Measurements from ENCODE around the gene CD74. TPM values are rescaled to one million over a fixed set of nuclear protein-coding genes. Genes with fewer than 3 reads are reported as not detected.
"Not testable (repeated sequence)": the region's sequence is repeated elsewhere in the genome, so short reads cannot be mapped to it uniquely, and the experiment has no call there.

The CD74 gene
- total and polyA plus RNA-seq, 2 of the 4 experiments (the other 2 are of a cell fraction) = 0.18 to 1.1 TPM

- Histone ChIP-seq H3K4me1 (ENCODE audit: control insufficient read depth, insufficient read depth, low read length) (no peaks in the 10 kb centered on the region), H3K36me3 (ENCODE audit: control insufficient read depth, insufficient read depth, low read length) (no peaks in the 10 kb centered on the region), H4K91ac (ENCODE audit: insufficient read depth, low read depth, low read length) (no peak overlapping the region), H4K20me1 (ENCODE audit: insufficient read depth, low read length) (no peaks in the 10 kb centered on the region), H3K4me3 (ENCODE audit: insufficient read depth, low read depth, low read length) (no peak overlapping the region), H3K56ac (ENCODE audit: extremely low read depth, insufficient read depth, low read length) (no peak overlapping the region), H3K4me2 (ENCODE audit: low read depth, low read length) (no peak overlapping the region), H3K14ac (replicated peaks; ENCODE audit: low read depth, low read length) (peak overlapping the region; percentile 52; the same call in 1 of the 2 replicates), H4K5ac (ENCODE audit: low read depth, low read length) (no peak overlapping the region), H3K9ac (ENCODE audit: low read depth, low read length) (no peak overlapping the region), H2AK9ac (replicated peaks; ENCODE audit: low read depth, low read length, poor library complexity) (no peak overlapping the region), H2AFZ (replicated peaks; ENCODE audit: low read length, poor library complexity) (peak overlapping the region; percentile 68), H2BK5ac (ENCODE audit: low read depth, low read length, poor library complexity, severe bottlenecking) (no peak overlapping the region), H3K23ac (ENCODE audit: low read depth, low read length) (no peak overlapping the region), H3K27me3 (ENCODE audit: control insufficient read depth, insufficient read depth, low read length) (no peaks in the 10 kb centered on the region), H4K8ac (ENCODE audit: low read depth in 2 of 2, low read length in 2 of 2) (no peak overlapping the region; a peak in 1 of 4 replicates), H3K9me3 (ENCODE audit: control insufficient read depth, insufficient read depth, low read length) (no peaks in the 10 kb centered on the region), H2BK15ac (ENCODE audit: low read depth, low read length) (no peak overlapping the region), H3K79me1 (ENCODE audit: low read depth in 1 of 2, low read length in 2 of 2) (no peaks in the 10 kb centered on the region), H3K18ac (ENCODE audit: low read depth, low read length) (no peak overlapping the region), H3K27ac (ENCODE audit: insufficient read depth, low read length) (no peak overlapping the region), H3K4ac (ENCODE audit: low read depth, low read length) (peak overlapping the region; percentile 23; the same call in 1 of the 2 replicates), H3K9me1 (ENCODE audit: insufficient read depth, low read length) (no peaks in the 10 kb centered on the region; the same call in 1 of the 2 replicates), H2AK5ac (ENCODE audit: low read depth, low read length) (peak overlapping the region; percentile 30; the same call in 1 of the 2 replicates), H2BK120ac (ENCODE audit: low read depth, low read length) (no peak overlapping the region), H2BK20ac (ENCODE audit: low read depth, low read length) (no peak overlapping the region)
- DNase-seq = no peak
- 60% methylated on average over 9 of the region's 18 CpGs; no CpG with 5 or more reads in 1 of the 2 experiments for WGBS, 2 experiments (ENCODE audit: extremely low coverage in 2 of 2, insufficient read length in 1 of 2)
- intact Hi-C loops (cut with micrococcal nuclease) = no loop called here
- dilution Hi-C loops (cut with HindIII; ENCODE audit: low sequenced_read_pairs, unreplicated experiment) = no loop called here
- POLR2A ChIA-PET (ENCODE audit: unreplicated experiment) = no interaction called here
- peak; percentile 35 for ATAC-seq (ENCODE audit: low read depth)
- in situ Hi-C loops (cut with MboI; ENCODE audit: low sequenced_read_pairs) = loop anchor here (25.0 kb wide), 2 partner anchors 591 to 791 kb away; no protein-coding TSS in a partner anchor
- BruUV-seq (replicated peaks) = no TSS peak
- TF ChIP-seq FOS (IDR thresholded peaks at IDR 0.05; ENCODE audit: low read depth, low read length) (no peak), RCOR1 (IDR thresholded peaks at IDR 0.05; ENCODE audit: insufficient replicate concordance, low read length) (no peak)
- CTCF ChIA-PET = no interaction called here
Observed at GRCh38 chr5:150428106-150428876, 15.6 kb upstream of the CD74 start.

GRCh38 chr5:150426165-150426564 is 13.5 kb upstream of the CD74 start:
- in situ Hi-C loops (cut with MboI; ENCODE audit: low sequenced_read_pairs) = loop anchor here (25.0 kb wide), 2 partner anchors 589 to 789 kb away; no protein-coding TSS in a partner anchor
- H3K79me1 ChIP-seq (ENCODE audit: low read depth in 1 of 2, low read length in 2 of 2); H4K5ac ChIP-seq (ENCODE audit: low read depth, low read length); H4K91ac ChIP-seq (ENCODE audit: insufficient read depth, low read depth, low read length); H3K4ac ChIP-seq (ENCODE audit: low read depth, low read length); H3K27ac ChIP-seq (ENCODE audit: insufficient read depth, low read length); H3K9me1 ChIP-seq (ENCODE audit: insufficient read depth, low read length); H2AFZ ChIP-seq (replicated peaks; ENCODE audit: low read length, poor library complexity); H2BK15ac ChIP-seq (ENCODE audit: low read depth, low read length); H3K4me1 ChIP-seq (ENCODE audit: control insufficient read depth, insufficient read depth, low read length); DNase-seq; H2AK9ac ChIP-seq (replicated peaks; ENCODE audit: low read depth, low read length, poor library complexity); intact Hi-C loops (cut with micrococcal nuclease); H3K4me3 ChIP-seq (ENCODE audit: insufficient read depth, low read depth, low read length); H2AK5ac ChIP-seq (ENCODE audit: low read depth, low read length); ATAC-seq (ENCODE audit: low read depth); dilution Hi-C loops (cut with HindIII; ENCODE audit: low sequenced_read_pairs, unreplicated experiment); H2BK20ac ChIP-seq (ENCODE audit: low read depth, low read length); H4K8ac ChIP-seq (ENCODE audit: low read depth in 2 of 2, low read length in 2 of 2); POLR2A ChIA-PET (ENCODE audit: unreplicated experiment); H3K9ac ChIP-seq (ENCODE audit: low read depth, low read length); H2BK5ac ChIP-seq (ENCODE audit: low read depth, low read length, poor library complexity, severe bottlenecking); H3K56ac ChIP-seq (ENCODE audit: extremely low read depth, insufficient read depth, low read length); H3K36me3 ChIP-seq (ENCODE audit: control insufficient read depth, insufficient read depth, low read length); H3K14ac ChIP-seq (replicated peaks; ENCODE audit: low read depth, low read length); H3K4me2 ChIP-seq (ENCODE audit: low read depth, low read length); H2BK120ac ChIP-seq (ENCODE audit: low read depth, low read length); BruUV-seq (replicated peaks); H3K27me3 ChIP-seq (ENCODE audit: control insufficient read depth, insufficient read depth, low read length); H3K9me3 ChIP-seq (ENCODE audit: control insufficient read depth, insufficient read depth, low read length); H4K20me1 ChIP-seq (ENCODE audit: insufficient read depth, low read length); H3K18ac ChIP-seq (ENCODE audit: low read depth, low read length); H3K23ac ChIP-seq (ENCODE audit: low read depth, low read length): not testable (repeated sequence)
- CTCF ChIA-PET = interaction anchor here (0.7 kb wide), 1 partner anchor 589 kb away, joined by 4 read pairs; no protein-coding TSS in a partner anchor
- no CpG with 5 or more reads among the region's 9 CpGs for WGBS, 2 experiments (ENCODE audit: extremely low coverage in 2 of 2, insufficient read length in 1 of 2)
